Calu3 (cell line): Measurements from ENCODE around the gene CDT1. TPM values are rescaled to one million over a fixed set of nuclear protein-coding genes. Genes with fewer than 3 reads are reported as not detected.

Experiments used
- BruUV-seq: library from RNA; stranded (reverse); fragments of 400-500 nt; replicated peaks from 2 replicates; lab custom pipeline; 2021; lab: Mats Ljungman, UMichigan
- CTCF ChIA-PET: fragments of 300-600 bp; sonication (Branson Sonifier 250); formaldehyde crosslinking; loops from one replicate; lab custom pipeline; 2022; ENCODE audit warnings: antibody characterized with exemption; lab: Charles Lee
- DNase-seq: peaks from one replicate; pipeline ENCODE4 v3.0.0; 2022
- H3K27ac Mint-ChIP-seq: one replicate; pipeline ENCODE4 v1.8.0; 2022; ENCODE audit warnings: mixed read lengths; ENCODE audit not compliant: unreplicated experiment
- H3K27me3 Mint-ChIP-seq: one replicate; pipeline ENCODE4 v1.8.0; 2022; ENCODE audit warnings: mixed read lengths; ENCODE audit not compliant: unreplicated experiment
- H3K36me3 Mint-ChIP-seq: one replicate; pipeline ENCODE4 v1.8.0; 2022; ENCODE audit warnings: mild to moderate bottlenecking, moderate library complexity, mixed read lengths; ENCODE audit not compliant: insufficient read depth, unreplicated experiment
- H3K4me1 Mint-ChIP-seq: one replicate; pipeline ENCODE4 v1.8.0; 2022; ENCODE audit warnings: mild to moderate bottlenecking, low read depth, mixed read lengths; ENCODE audit not compliant: unreplicated experiment
- H3K4me3 Mint-ChIP-seq: one replicate; pipeline ENCODE4 v1.8.0; 2022; ENCODE audit warnings: mild to moderate bottlenecking, low read depth, moderate library complexity, mixed read lengths; ENCODE audit not compliant: unreplicated experiment
- H3K9me3 Mint-ChIP-seq: one replicate; pipeline ENCODE4 v1.8.0; 2022; ENCODE audit warnings: low read depth, mixed read lengths; ENCODE audit not compliant: unreplicated experiment
- CTCF ChIP-seq: fragments of 200-600 bp; IDR thresholded peaks from one replicate; pipeline ENCODE4 v1.8.0; 2022; ENCODE audit warnings: antibody characterized with exemption; ENCODE audit not compliant: unreplicated experiment
- intact Hi-C: fragments of 100-400 bp; cut with micrococcal nuclease; formaldehyde crosslinking; loops from one replicate; pipeline ENCODE4 v1.10.0; 2022; ENCODE audit not compliant: unreplicated experiment
- total RNA-seq: library from RNA; stranded (reverse); gene quantifications from 2 replicates; pipeline ENCODE4 v1.2.3, GENCODE V29; 2022

Gene CDT1
- total RNA-seq, 1 experiment from 2014 or later, result 74.8 TPM

GRCh38 chr16:88780142-88781062 lies 23.2 kb upstream of the CDT1 start:
- CTCF ChIA-PET, result interaction anchor here (0.6 to 1.5 kb wide), 4 partner anchors 9 to 516 kb away, joined by 3 to 7 read pairs (median 6); no protein-coding TSS in a partner anchor

GRCh38 chr16:88781140-88782077 lies 22.2 kb upstream of the CDT1 start:
- Mint-ChIP-seq H3K9me3 (no peaks in the 10 kb centered on the region), H3K27me3 (no peaks in the 10 kb centered on the region), H3K4me3 (peak overlapping the region; percentile 75), H3K36me3 (peaks cover 49% of the 10 kb centered on the region), H3K27ac (peak overlapping the region; percentile 35), H3K4me1 (peaks cover 44% of the 10 kb centered on the region)
- TF ChIP-seq CTCF, result no peak
- CTCF ChIA-PET, result interaction anchor here (1.1 to 4.7 kb wide), 5 partner anchors 10 to 45 kb away, joined by 3 to 39 read pairs (median 5); no protein-coding TSS in a partner anchor
- intact Hi-C loops, result no loop called here
- DNase-seq, result no peak
- BruUV-seq, result no TSS peak

More at GRCh38 chr16:88780142-88781062, 23.2 kb upstream of the CDT1 start:
- DNase-seq, result no peak
- no TSS peak for BruUV-seq
- intact Hi-C loops, result no loop called here
- TF ChIP-seq CTCF, result no peak
- peaks cover 50% of the 10 kb centered on the region for H3K36me3 Mint-ChIP-seq
- H3K27me3 Mint-ChIP-seq, result no peaks in the 10 kb centered on the region
- no peak overlapping the region for H3K27ac Mint-ChIP-seq
- H3K9me3 Mint-ChIP-seq, result no peaks in the 10 kb centered on the region
- no peak overlapping the region for H3K4me3 Mint-ChIP-seq
- peaks cover 44% of the 10 kb centered on the region for H3K4me1 Mint-ChIP-seq

GRCh38 chr16:88782454-88783390 lies 20.9 kb upstream of the CDT1 start:
- H3K4me3 Mint-ChIP-seq, result peak overlapping the region; percentile 75
- H3K4me1 Mint-ChIP-seq, result peaks cover 44% of the 10 kb centered on the region
- peak overlapping the region; percentile 35 for H3K27ac Mint-ChIP-seq

More at GRCh38 chr16:88782454-88783390, 20.9 kb upstream of the CDT1 start:
- intact Hi-C loops, result no loop called here
- no TSS peak for BruUV-seq
- Mint-ChIP-seq H3K27me3 (no peaks in the 10 kb centered on the region), H3K9me3 (no peaks in the 10 kb centered on the region), H3K36me3 (peaks cover 40% of the 10 kb centered on the region)
- TF ChIP-seq CTCF, result no peak
- CTCF ChIA-PET, result interaction anchor here (0.9 to 4.7 kb wide), 8 partner anchors 12 to 46 kb away, joined by 3 to 39 read pairs (median 6); partner anchors contain the start of gene APRT
- DNase-seq, result no peak
